Globus pallidus (tissue), 1 donor: Measurements from ENCODE around the gene SIN3A.
"Not testable (repeated sequence)": the region's sequence is repeated elsewhere in the genome, so short reads cannot be mapped to it uniquely, and the experiment has no call there.

Experiments used
- DNase-seq: peaks from one replicate; pipeline ENCODE4 v3.0.0-alpha.2; 2015; ENCODE audit warnings: low spot score

SIN3A gene

GRCh38 chr15:75451674-75452363, at the start of gene SIN3A:
Gene SIN3A, minus strand, starts transcription at chr15:75451690. Its CDS starts 21,315 bp downstream, at chr15:75430375.
- DNase-seq = peak; percentile 100

- no peak for DNase-seq
Measured at GRCh38 chr15:75493732-75494131, 42.2 kb upstream of the SIN3A start.

- DNase-seq = no peak
Measured at GRCh38 chr15:75483961-75484360, 32.5 kb upstream of the SIN3A start.

DNA sequence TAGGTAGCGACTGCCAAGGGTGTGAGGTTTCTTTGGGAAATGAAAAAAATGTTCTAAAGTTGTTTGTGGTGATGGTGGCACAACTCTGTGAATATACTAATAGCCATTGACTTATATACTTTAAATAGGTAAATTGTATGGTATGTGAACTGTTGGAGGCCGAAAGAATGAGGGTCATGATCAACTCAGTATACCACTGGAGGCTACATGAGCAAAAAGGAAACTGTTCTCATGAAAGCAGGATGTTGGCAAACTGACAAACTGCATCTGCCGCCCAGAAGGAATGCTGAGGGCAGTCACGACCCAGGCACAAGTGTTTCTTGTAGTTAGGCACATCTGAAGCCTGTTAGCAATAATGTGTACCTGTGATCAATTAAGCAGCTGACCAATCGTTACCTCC, 32.1 kb upstream of the SIN3A start:
- not testable (repeated sequence) for DNase-seq

DNA sequence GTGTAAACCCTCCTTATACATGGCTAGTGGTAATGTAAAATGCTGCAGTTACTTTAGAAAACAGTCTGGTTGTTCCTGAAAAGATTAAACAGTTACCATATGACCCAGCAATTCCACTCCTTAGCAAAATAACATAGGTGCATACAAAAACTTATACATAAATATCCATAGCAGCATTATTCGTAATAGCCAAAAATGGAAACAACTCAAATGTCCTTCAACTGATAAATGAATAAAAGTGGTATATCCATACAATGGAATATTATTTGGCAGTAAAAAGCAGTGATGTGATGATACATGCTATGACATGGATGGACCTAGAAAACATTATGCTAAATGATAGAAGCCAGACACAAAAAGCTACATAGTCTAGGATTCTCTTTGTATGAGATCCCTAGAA, 31.6 kb upstream of the SIN3A start:
- no peak for DNase-seq

- not testable (repeated sequence) for DNase-seq
Measured at GRCh38 chr15:75480463-75480862, 29.0 kb upstream of the SIN3A start.

GRCh38 chr15:75479670-75480069, 28.2 kb upstream of the SIN3A start:
- no peak for DNase-seq

GRCh38 chr15:75477094-75477493, 25.6 kb upstream of the SIN3A start:
- not testable (repeated sequence) for DNase-seq

GRCh38 chr15:75468913-75469598, 17.6 kb upstream of the SIN3A start:
- DNase-seq = no peak

DNA sequence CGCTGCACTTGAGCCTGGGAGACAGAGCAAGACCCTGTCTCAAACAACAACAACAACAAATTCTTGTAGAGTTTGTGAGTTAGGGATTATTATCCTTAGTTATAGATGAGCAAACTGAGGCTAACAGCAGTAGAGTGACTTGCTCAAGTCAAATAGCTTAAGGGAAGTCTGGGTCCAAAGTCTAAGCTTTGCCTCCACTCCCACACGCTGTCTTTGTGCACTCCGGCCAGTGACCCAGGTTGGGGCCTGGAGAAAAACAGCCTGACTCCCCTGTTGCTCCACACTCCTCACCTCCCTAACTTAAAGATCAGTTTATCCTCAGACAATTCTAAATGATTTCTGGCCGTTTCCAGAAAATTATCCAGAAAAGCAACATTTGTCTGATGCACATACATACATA, 9.2 kb upstream of the SIN3A start:
- DNase-seq = no peak

DNA sequence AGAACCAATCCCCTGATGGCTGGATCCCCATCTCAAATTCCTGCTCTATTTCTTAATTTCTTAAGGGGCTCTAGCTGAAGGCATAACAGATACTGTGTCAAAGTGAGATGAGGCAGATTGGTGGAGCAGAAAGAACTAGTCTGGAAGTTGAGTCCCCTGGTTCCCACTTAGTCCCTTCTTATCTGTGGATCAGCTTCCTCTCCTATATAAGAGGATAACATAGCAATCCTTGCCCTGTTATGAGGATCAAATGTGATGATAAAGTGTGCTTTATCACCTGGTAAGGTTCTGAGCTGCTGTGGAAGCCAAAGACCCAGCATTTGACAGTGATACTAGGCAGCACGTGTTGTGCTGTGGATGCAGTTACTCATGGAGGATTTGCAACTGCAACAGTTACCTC, 8.1 kb upstream of the SIN3A start:
- DNase-seq = no peak

- no peak for DNase-seq
Measured at GRCh38 chr15:75456710-75457109, 5.2 kb upstream of the SIN3A start.

- no peak for DNase-seq
Measured at GRCh38 chr15:75455982-75456531, 4.6 kb upstream of the SIN3A start.

- peak; percentile 90 for DNase-seq
Measured at GRCh38 chr15:75455424-75455981, 4.0 kb upstream of the SIN3A start.

- no peak for DNase-seq
Measured at GRCh38 chr15:75454471-75455378, 3.2 kb upstream of the SIN3A start.

- peak; percentile 100 for DNase-seq
Measured at GRCh38 chr15:75453703-75454470, 2.4 kb upstream of the SIN3A start.

DNA sequence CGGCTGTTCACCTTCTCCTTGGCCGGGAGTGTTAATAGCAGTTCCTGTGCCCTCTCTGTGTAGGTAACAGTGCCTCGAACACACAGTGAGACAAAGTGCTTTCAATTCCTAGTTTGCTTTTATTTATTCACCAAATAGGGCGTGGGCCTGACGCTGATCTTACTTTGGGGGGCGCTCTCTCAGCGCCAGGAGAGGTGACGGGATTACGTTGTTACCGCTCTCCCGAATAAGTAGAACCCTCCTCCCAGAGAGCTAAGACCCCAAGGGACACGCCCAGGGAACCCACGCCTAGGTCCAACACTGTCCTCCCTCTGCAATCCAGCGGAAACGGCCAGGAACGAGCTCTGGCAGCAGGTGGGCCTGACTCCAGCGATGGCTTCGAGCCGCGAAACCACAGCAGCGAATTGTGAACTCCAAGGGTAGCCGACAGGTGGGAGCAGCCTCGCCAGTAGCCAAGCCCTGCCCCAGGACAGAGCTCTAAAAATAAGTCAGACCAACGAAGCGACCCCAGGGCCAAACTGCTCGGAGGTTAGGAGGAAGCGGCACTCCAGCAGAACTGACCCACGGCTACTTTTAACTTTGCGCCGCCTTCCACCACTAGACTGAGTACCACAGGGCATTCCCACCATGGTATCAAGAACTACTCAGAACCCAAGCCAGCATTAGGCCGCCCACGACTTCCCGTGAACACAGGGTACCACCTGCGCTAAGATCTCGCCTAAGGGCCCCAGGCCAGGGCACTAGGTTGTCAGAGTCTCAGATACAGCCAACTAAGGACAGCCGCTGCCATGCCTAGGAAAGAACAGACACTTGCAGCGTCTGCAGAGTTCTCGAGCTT, 1.6 kb upstream of the SIN3A start:
- DNase-seq = peak; percentile 41

DNA sequence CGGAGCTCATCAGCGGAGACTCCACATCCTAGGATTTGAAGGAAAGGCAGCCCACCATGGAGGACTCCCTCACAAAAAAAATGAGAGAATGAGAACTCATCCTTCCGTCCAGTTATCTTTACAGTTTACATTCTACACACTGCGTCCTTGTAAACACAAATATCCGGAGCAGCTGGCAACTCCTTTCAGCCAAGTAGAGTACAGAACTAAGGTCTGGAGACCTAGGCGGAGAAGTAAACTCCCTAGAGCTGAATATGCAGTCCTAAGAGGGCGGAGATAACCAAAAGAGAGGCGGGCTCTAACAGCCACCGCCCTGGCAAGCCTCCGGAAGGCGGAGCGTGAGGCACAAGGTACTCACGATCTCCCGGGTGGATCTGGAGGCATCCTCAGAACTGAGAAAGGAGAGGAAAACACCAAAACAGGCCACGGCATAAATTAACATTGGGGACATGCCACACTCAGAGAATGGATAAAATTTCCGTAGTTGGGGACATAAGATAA, 924 bp upstream of the SIN3A start:
- peak; percentile 85 for DNase-seq

GRCh38 chr15:75451202-75451673, 252 bp downstream of the SIN3A start:
- DNase-seq = no peak
